Measurements from ENCODE around the gene CREB5.
"Not testable (repeated sequence)": the region's sequence is repeated elsewhere in the genome, so short reads cannot be mapped to it uniquely, and the experiment has no call there.

The CREB5 gene

GRCh38 chr7:28793381-28794085, 381.2 kb downstream of the CREB5 start:
- no peak for DNase-seq

GRCh38 chr7:28798274-28798673, 386.0 kb downstream of the CREB5 start:
- DNase-seq: no peak

GRCh38 chr7:28799619-28800018, 387.3 kb downstream of the CREB5 start:
- no peak for DNase-seq

GRCh38 chr7:28800150-28800549, 387.8 kb downstream of the CREB5 start:
- DNase-seq: no peak

GRCh38 chr7:28802450-28802849, 390.1 kb downstream of the CREB5 start:
- no peak for DNase-seq

GRCh38 chr7:28804157-28804556, 391.8 kb downstream of the CREB5 start:
- no peak for DNase-seq

- no peak for DNase-seq
These were observed 392.7 kb downstream of the CREB5 start for GRCh38 chr7:28804990-28805389.

GRCh38 chr7:28806841-28807240, 394.5 kb downstream of the CREB5 start:
- DNase-seq: no peak

GRCh38 chr7:28807396-28807994, 395.2 kb downstream of the CREB5 start:
- DNase-seq: no peak

GRCh38 chr7:28808796-28809533, 396.6 kb downstream of the CREB5 start:
- no peak for DNase-seq

GRCh38 chr7:28811008-28811407, 398.7 kb downstream of the CREB5 start:
- DNase-seq: no peak

GRCh38 chr7:28811701-28812430, 399.5 kb downstream of the CREB5 start:
- DNase-seq: no peak

- no peak for DNase-seq
These were observed 400.3 kb downstream of the CREB5 start for GRCh38 chr7:28812616-28813015.

GRCh38 chr7:28813243-28813962, 401.1 kb downstream of the CREB5 start:
- no peak for DNase-seq

- no peak for DNase-seq
These were observed 403.1 kb downstream of the CREB5 start for GRCh38 chr7:28815369-28815927.

- DNase-seq: no peak
These were observed 403.6 kb downstream of the CREB5 start for GRCh38 chr7:28815928-28816373.

GRCh38 chr7:28818996-28819395, 406.7 kb downstream of the CREB5 start:
- no peak for DNase-seq

- DNase-seq: peak; percentile 2
These were observed 411.3 kb downstream of the CREB5 start for GRCh38 chr7:28823582-28823981.

- DNase-seq: not testable (repeated sequence)
These were observed 413.6 kb downstream of the CREB5 start for GRCh38 chr7:28825817-28826448.

- DNase-seq: no peak
These were observed 418.5 kb downstream of the CREB5 start for GRCh38 chr7:28830846-28831245.

- no peak for DNase-seq
These were observed 420.4 kb downstream of the CREB5 start for GRCh38 chr7:28832669-28833068.

- DNase-seq: no peak
These were observed 423.5 kb downstream of the CREB5 start for GRCh38 chr7:28835800-28836199.
